Stimulated activated CD8-positive, alpha-beta memory T cell treated with anti-CD3 and anti-CD28 coated beads, Interleukin-12 subunit alpha, Interleukin-12 subunit beta, amount 100 ng/mL, for 1 hour (primary cell): Measurements from ENCODE around the gene GNB5.
"Not testable (repeated sequence)": the region's sequence is repeated elsewhere in the genome, so short reads cannot be mapped to it uniquely, and the experiment has no call there.

Source experiments
- DNase-seq: peaks from one replicate; pipeline ENCODE4 v3.0.0-alpha.2; 2020; ENCODE audit warnings: low read depth

GNB5 gene

GRCh38 chr15:52165494-52166131 is 25.6 kb downstream of the GNB5 start:
- not testable (repeated sequence) for DNase-seq

DNA sequence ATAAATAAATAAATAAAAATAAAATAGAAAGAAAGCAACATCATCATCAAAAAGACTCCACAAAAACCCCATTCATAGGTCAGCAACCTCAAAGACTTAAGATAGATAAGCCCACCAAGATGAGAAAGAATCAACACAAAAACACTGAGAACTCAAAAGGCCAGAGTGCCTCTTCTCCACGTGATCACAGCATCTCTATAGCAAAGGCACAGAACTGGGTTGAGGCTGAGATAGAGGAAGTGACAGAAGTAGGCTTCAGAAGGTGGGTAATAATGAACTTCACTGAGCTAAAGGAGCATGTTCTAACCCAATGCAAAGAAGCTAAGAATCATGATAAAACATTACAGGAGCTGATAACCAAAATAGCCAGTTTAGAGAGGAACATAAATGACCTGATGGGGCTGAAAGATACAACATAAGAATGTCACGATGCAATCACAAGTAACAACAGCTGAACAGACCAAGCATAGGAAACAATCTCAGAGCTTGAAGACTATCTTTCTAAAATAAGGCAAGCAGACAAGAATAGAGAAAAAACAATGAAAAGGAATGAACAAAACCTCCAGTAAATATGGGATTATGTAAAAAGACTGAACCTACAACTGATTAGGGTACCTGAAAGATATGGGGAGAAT is 26.4 kb downstream of the GNB5 start:
- no peak for DNase-seq

GRCh38 chr15:52163321-52164190 is 27.6 kb downstream of the GNB5 start:
- DNase-seq, result no peak

GRCh38 chr15:52162876-52163275 is 28.3 kb downstream of the GNB5 start:
- DNase-seq, result no peak

GRCh38 chr15:52162260-52162659 is 28.9 kb downstream of the GNB5 start:
- DNase-seq, result no peak

DNA sequence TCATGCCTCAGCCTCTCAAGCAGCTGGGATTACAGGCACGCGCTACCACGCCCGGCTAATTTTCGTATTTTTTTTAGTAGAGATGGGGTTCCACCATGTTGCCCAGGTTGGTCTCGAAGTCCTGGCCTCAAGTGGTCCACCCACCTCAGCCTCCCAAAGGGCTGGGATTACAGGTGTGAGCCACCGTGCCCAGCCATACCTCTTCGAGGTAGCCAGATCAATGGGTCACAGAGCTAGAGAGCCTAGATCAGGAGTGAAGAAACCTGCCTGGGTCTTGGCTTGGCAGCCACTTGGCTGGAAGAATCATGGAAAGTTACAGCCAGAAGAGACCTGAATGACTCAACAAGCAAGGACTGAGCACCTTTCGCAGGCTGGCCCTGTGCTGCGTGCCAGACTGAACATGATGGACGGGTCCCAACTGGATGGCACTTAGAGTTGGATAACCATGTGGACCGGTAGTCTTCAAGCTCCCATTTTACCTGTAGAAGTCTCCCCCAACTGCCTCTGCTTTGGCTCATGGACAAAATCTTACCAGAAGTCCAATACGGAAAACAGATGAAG is 29.7 kb downstream of the GNB5 start:
- DNase-seq, result no peak

DNA sequence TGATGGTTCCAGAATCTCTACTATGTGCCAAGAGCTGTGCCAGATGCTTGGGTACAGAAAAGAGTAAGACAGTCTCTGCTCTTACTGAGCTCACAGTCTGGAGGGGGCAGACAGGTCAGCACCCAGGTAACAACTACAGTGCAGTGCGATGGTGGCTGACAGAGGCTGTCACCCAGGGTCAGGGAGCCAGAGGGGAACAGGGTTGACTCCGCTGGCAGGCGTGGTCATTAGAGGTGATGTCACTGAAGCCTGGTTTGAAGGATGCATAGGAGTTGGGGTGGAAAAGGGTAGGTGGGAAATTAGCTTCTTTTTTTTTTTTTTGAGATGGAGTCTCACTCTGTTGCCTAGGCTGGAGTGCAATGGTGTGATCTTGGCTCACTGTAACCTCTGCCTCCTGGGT is 31.5 kb downstream of the GNB5 start:
- DNase-seq, result no peak

GRCh38 chr15:52158084-52158765 is 33.0 kb downstream of the GNB5 start:
- no peak for DNase-seq

DNA sequence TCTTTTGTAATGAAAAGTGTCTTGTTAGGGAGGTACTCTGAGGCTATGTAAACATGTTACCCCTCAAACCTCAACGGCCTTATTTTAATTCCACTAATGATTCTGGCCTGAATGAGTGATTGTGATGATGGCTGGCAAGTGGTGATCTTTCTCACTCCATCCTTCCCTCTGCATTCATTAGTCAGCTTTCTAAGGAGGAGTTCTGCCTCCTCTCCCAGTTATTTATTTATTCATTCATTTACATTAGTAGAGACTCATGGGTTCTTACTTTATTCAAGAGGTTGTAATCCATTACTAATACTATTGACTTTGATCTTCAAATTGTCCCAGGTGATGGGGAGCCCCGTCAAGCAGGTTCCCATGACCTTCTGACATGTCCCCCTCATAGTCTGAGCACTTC is 35.3 kb downstream of the GNB5 start:
- no peak for DNase-seq

DNA sequence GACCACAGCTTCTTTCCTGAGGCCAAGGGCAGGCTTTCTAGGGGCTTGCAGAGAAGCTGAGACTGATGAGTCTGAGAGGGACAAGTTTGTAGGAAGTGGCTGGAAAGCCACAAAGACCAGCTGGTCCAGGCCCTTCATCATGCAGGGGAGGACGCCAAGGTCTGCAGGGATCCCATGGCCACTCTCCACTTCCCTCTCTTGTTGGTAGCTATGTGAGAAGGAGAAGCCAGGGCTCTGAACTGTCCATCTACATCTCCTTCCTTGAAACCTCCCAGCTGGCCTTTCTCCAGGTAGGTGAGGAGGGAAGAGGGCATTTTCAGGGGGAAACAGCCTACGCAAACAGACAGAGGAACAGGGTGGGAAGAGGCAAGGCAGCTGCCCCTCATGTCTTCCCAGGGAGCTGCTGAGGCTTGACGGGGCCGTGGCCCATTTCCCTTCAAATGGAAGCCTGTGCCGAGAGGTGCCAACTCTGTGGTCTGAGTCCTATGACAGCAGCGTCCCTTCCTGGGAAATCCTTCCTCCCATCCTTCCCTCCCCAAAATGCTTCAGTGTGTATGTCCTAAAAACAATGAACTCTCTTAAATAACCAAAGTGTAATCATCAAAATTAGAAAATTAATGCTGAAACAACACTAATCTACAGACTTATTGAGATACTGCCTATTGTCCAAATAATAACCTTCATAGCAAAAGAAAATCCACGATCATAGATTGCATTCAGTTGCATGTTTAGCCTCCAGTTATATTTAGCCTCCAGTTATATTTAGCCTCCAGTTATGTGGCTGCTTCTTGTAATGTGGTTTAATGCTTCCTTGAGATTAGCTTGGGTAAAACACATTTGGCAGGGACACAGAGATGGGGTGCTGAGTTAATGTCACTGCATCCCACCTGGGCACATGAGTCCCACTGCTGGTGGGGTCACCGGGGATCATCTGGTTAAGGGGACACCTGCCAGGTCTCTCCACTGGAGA is 36.0 kb downstream of the GNB5 start:
- DNase-seq, result no peak

DNA sequence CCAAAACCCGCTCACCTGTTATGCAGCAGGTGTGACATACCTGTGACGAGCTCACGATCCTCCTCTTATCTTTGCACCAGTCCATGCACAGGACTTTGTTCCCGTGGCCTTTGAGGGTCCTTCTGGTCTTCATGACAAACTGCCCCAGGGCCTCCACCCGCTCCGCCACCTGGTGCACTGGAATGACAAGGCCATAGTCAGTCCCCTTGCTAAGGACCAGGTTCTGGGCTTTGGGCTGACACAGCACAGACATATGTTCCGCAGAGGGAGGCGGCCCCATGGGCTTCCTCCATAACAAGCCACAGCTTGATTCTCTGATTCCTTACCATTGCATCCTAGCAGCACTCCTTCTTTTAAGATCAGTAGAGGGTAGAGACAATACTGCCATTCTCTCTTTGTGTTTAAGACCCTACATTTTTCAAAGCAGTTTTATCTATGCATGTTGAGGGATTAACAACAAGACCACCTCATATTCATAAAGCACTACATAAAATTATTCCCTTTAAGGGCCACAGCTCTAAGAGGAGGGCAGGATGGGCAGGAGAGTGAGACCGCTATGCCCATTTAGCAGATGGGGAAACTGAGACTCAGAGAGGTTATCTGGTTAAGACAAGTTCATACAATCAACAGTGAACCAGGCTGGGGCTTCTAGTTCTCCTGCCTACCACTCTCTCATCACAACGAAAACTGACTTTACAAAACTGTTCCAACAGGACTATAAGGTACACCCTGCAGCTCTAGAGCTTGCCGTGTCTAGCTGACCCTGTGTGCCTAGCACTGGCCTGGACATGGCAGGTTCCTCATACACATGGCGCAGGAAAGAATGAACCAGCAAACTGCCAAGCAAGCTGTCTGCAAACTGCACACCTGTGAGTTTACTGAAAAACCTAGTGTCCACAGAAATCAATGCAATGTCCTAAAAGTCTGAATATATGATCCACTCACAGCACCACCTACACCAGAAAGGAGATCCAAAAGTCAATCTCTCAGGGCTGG is 37.0 kb downstream of the GNB5 start:
- DNase-seq, result no peak

DNA sequence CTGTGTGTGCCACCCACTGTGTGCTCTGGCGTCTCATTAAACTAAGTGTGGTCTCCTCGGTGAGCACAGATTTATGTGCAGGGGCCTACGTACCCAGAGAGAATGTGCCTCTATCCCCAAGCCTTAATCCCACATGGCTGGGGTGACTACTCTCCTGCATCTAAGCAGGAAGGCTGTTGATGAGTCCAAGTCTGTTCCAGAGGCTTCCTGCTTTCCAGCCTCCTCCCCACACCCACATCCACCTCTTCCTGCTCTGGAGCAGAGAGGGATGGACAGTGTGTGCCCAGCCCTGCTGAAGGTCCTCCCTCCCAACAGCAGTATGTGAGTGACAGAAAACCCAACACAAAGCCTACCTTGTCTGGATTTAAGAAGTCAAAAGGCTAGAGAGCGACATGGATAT is 39.8 kb downstream of the GNB5 start:
- no peak for DNase-seq

DNA sequence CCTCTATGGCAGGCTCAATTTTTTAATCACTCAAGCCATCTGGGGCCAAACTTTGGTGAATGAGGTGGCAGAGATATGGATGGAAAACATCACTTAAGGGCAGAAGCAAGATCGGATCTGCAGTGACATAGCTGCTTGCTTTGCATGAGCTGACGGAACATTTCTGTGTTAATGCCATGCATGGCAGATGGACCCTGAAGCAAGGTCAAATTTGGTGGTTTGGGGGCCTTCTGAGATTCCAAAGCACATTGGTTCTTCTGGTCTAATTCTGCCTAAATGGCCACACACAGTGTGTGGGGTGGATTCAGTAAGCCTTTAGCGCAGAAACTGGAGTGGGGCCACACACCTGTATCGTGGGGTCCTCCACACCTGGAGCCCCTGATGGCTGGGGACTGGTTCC is 40.3 kb downstream of the GNB5 start:
- DNase-seq, result no peak

- DNase-seq, result no peak
Observed at GRCh38 chr15:52150043-52150825, 41.0 kb downstream of the GNB5 start.

- DNase-seq, result no peak
Observed at GRCh38 chr15:52148403-52148802, 42.8 kb downstream of the GNB5 start.

DNA sequence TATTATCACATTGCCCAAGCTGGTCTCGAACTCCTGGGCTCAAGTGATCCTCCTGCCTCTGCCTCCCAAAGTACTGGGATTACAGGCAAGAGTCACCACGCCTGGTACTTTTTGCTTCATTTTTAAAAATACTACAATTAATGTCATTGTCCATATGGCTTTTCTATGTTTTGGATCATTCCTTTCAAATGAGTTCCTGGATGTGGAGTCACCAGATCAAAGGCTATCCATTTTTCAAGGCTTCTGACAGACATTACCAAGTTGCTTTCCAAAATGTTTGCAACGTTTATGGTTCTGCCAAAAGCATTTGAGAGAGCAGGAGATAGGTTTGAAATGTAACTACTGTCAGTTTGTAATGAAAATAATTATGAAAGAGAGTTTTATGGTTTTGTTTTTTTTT is 44.4 kb downstream of the GNB5 start:
- DNase-seq, result no peak

DNA sequence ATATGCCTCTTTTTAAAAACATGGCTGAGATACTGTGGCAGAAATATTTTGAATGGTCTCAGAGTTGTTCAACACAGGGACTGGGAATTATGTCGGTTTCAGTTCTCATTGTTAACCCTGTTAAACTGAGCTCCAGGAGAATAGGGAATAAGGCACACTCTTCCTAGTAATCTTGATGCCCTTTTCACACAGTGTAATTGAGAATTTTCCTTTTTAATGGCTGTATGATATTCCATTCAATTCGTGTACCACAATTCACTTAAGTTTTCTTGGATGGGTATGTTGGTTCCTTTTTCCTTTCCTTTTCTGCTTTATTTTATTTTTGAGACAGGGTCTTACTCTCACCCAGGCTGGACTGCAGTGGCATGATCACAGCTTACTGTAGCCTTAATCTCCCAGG is 44.9 kb downstream of the GNB5 start:
- no peak for DNase-seq

DNA sequence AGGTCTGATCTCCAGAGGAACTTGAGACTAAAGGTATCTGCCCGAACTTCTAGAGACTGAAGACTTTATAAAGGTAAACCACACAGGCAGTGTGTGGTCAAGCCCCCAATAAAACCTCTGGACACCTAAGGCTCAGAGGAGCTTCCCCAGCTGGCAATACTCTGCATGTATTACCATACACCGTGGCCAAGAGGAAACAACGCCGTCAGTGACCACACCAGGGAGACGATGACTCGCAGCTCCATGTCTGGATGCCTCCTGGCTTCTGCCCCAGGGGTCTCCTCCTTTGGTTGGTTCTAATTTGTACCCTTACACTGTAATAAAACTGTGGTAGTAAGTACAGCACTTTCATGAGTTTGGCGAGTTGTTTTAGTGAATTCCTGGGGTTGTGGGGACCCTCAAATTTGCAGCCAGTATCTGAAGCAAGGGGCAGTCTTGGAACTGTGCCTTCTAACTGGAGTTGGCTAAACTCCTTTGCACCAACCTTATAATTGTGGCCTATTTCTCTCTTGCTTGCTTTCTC is 46.5 kb downstream of the GNB5 start:
- DNase-seq, result no peak

GRCh38 chr15:52143873-52144272 is 47.3 kb downstream of the GNB5 start:
- DNase-seq, result no peak
